ENCODE results near the gene MUTYH. TPM values are rescaled to one million over a fixed set of nuclear protein-coding genes. Genes with fewer than 3 reads are reported as not detected.

MUTYH gene
- total RNA-seq, 2 experiments from 2014 or later, result 57.9 to 67.4 TPM

DNA sequence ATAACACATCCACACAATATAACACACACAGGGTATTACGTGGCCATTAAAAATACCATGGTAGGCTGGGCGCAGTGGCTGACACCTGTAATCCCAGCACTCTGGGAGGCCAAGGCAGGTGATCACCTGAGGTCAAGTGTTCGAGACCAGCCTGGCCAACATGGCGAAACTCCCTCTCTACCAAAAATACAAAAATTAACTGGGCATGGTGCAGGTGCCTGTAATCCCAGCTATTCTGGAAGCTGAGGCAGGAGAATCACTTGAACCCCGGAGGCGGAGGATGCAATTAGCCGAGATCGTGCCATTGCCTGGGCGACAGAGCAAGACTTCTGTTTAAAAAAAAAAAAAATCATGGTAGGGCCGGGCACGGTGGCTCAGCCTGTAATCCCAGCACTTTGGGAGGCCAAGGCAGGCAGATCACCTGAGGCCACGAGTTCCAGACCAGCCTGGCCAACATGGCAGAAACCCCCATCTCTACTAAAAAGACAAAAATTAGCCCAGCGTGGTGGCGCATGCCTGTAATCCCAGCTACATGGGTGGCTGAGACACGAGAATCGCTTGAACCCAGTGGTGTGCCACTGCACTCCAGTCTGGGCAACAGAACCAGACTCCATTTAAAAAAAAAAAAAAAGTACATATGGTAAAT lies 37.6 kb downstream of the MUTYH start:
- Histone ChIP-seq H3K27ac (ENCODE audit: low read depth in 1 of 2, low read length in 2 of 2) (no peak overlapping the region), H3K4me1 (ENCODE audit: insufficient read depth, low read length) (peaks cover 24% of the 10 kb centered on the region), H3K9me3 (ENCODE audit: control insufficient read depth in 1 of 2, insufficient read depth in 1 of 2, low read length in 2 of 2) (no peaks in the 10 kb centered on the region), H3K4me3 (ENCODE audit: low read length) (peak overlapping the region; percentile 84), H3K27me3 (ENCODE audit: control insufficient read depth in 1 of 2, insufficient read depth in 2 of 2, low read length in 2 of 2) (no peaks in the 10 kb centered on the region), H3K36me3 (ENCODE audit: insufficient read depth, low read length) (no peaks in the 10 kb centered on the region)
- Mint-ChIP-seq H3K9me3 (no peaks in the 10 kb centered on the region), H3K27ac (peak overlapping the region; percentile 22), H3K4me3 (peak overlapping the region; percentile 72), H3K36me3 (ENCODE audit: low read depth) (no peaks in the 10 kb centered on the region), H3K27me3 (no peaks in the 10 kb centered on the region), H3K4me1 (ENCODE audit: low read depth) (peaks cover 30% of the 10 kb centered on the region)
- ChIA-PET CTCF (interaction anchor here (0.8 to 5.2 kb wide), 7 partner anchors 37 to 509 kb away, joined by 3 to 66 read pairs (median 16); partner anchors contain the start of genes HECTD3, MUTYH, TESK2 and TOE1), POLR2A (interaction anchor here (0.7 to 6.2 kb wide), 20 partner anchors 10 to 671 kb away, joined by 3 to 163 read pairs (median 8); partner anchors contain the start of genes CCDC163, EIF2B3, GPBP1L1 and HECTD3)
- ATAC-seq (ENCODE audit: poor library complexity), result no peak
- TF ChIP-seq, protein P1, sequence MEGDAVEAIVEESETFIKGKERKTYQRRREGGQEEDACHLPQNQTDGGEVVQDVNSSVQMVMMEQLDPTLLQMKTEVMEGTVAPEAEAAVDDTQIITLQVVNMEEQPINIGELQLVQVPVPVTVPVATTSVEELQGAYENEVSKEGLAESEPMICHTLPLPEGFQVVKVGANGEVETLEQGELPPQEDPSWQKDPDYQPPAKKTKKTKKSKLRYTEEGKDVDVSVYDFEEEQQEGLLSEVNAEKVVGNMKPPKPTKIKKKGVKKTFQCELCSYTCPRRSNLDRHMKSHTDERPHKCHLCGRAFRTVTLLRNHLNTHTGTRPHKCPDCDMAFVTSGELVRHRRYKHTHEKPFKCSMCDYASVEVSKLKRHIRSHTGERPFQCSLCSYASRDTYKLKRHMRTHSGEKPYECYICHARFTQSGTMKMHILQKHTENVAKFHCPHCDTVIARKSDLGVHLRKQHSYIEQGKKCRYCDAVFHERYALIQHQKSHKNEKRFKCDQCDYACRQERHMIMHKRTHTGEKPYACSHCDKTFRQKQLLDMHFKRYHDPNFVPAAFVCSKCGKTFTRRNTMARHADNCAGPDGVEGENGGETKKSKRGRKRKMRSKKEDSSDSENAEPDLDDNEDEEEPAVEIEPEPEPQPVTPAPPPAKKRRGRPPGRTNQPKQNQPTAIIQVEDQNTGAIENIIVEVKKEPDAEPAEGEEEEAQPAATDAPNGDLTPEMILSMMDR (IDR thresholded peaks at IDR 0.05), result no peak
- intact Hi-C loops (cut with DNase I, micrococcal nuclease), result loop anchor here (1.0 to 5.0 kb wide), 10 partner anchors 38 to 630 kb away; partner anchors contain the start of genes RNU5D-1 (in 2 of the 2), AKR1A1 (in 1 of the 2), ARMH1 (in 1 of the 2) and BEST4 (in 1 of the 2)
- DNase-seq, result peak in 2 of 14 experiments; percentile 4 to 39

DNA sequence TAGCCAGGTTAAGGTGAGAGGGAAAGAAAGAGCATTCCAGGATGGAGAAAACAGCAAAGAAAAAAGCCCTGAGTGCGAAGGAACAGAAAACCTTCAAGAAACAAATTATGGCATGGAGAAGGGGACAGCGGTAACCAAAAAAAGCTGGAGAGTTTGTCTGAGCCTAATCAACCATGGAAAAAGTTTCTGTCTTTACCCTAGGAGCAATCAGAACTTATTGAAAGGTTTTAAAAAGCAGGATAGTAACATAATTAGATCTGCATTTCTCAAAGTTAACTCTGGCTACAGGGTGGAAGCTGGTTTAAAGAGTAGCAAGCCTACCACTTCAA lies 39.6 kb downstream of the MUTYH start:
- TF ChIP-seq, protein P1 (IDR thresholded peaks at IDR 0.05), result no peak
- Histone ChIP-seq H3K4me3 (ENCODE audit: low read length) (no peak overlapping the region), H3K4me1 (ENCODE audit: insufficient read depth, low read length) (peaks cover 21% of the 10 kb centered on the region), H3K27ac (ENCODE audit: low read depth in 1 of 2, low read length in 2 of 2) (no peak overlapping the region), H3K9me3 (ENCODE audit: control insufficient read depth in 1 of 2, insufficient read depth in 1 of 2, low read length in 2 of 2) (no peaks in the 10 kb centered on the region), H3K36me3 (ENCODE audit: insufficient read depth, low read length) (no peaks in the 10 kb centered on the region), H3K27me3 (ENCODE audit: control insufficient read depth in 1 of 2, insufficient read depth in 2 of 2, low read length in 2 of 2) (no peaks in the 10 kb centered on the region)
- intact Hi-C loops (cut with DNase I, micrococcal nuclease), result loop anchor here (1.0 to 5.0 kb wide), 11 partner anchors 252 to 628 kb away; partner anchors contain the start of genes RNU5D-1 (in 2 of the 2), AKR1A1 (in 1 of the 2), ARMH1 (in 1 of the 2) and BEST4 (in 1 of the 2)
- Mint-ChIP-seq H3K27ac (no peak overlapping the region), H3K27me3 (no peaks in the 10 kb centered on the region), H3K4me3 (peak overlapping the region; percentile 57), H3K4me1 (ENCODE audit: low read depth) (peaks cover 30% of the 10 kb centered on the region), H3K9me3 (no peaks in the 10 kb centered on the region), H3K36me3 (ENCODE audit: low read depth) (no peaks in the 10 kb centered on the region)
- no peak for ATAC-seq (ENCODE audit: poor library complexity)
- CTCF ChIA-PET, result interaction anchor here (0.7 to 5.2 kb wide), 4 partner anchors 192 to 1183 kb away, joined by 3 to 66 read pairs (median 10); partner anchors contain the start of genes HECTD3 and UROD
- no peak for DNase-seq
- POLR2A ChIA-PET, result interaction anchor here (1.1 to 6.2 kb wide), 3 partner anchors 40 to 481 kb away, joined by 3 to 141 read pairs (median 3); partner anchors contain the start of genes HECTD3, MUTYH, TOE1 and UROD

DNA sequence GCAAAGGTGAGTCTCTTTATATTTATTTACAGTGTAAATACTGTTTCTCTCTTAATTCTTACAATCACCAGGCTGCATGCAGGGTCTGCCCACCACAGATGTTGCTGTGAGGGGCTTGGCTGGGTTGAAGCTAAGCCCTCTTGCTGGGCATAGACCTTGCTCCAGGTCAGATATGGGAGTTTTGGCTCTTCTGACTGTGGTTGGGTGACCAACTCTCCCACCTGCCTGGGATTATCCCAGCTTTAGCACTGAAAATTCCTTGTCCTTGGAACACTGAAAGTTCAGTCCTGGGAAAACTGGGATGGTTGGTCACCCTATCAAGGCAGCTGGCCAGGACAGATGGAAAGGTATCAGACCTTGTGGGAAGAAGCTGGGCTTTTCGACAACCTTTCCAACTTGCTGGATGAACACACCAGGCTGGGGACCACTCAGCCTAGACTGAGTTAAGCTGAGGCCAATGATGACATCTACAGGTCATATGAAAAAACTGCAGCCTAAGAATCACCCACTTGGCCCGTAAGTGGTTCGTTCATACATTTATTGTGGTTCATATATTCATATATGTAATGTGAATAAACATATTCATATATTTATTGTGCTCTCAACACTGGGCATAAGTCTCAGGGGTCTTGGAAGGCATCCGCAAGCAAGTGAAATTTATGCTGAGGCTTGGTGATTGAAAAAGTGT lies 40.1 kb downstream of the MUTYH start:
- DNase-seq (peak in 9 of 14 experiments; percentile 7 to 81 (median 26)), ATAC-seq (ENCODE audit: poor library complexity) (peak; percentile 11)

More for the DNA sequence above, 40.1 kb downstream of the MUTYH start:
- H3K4me1 Mint-ChIP-seq (ENCODE audit: low read depth), result peaks cover 26% of the 10 kb centered on the region
- ChIA-PET POLR2A (interaction anchor here (0.7 to 6.2 kb wide), 5 partner anchors 40 to 500 kb away, joined by 3 to 141 read pairs (median 3); partner anchors contain the start of genes HECTD3, MUTYH, TOE1 and UROD), CTCF (interaction anchor here (0.7 to 5.2 kb wide), 4 partner anchors 193 to 1182 kb away, joined by 3 to 66 read pairs (median 10); partner anchors contain the start of genes HECTD3 and UROD)
- H3K27me3 Mint-ChIP-seq, result no peaks in the 10 kb centered on the region
- TF ChIP-seq, protein P1 (IDR thresholded peaks at IDR 0.05), result peak; percentile 75
- Histone ChIP-seq H3K4me3 (ENCODE audit: low read length) (no peak overlapping the region), H3K9me3 (ENCODE audit: control insufficient read depth in 1 of 2, insufficient read depth in 1 of 2, low read length in 2 of 2) (no peaks in the 10 kb centered on the region), H3K27ac (ENCODE audit: low read depth in 1 of 2, low read length in 2 of 2) (no peak overlapping the region), H3K4me1 (ENCODE audit: insufficient read depth, low read length) (peaks cover 20% of the 10 kb centered on the region), H3K36me3 (ENCODE audit: insufficient read depth, low read length) (no peaks in the 10 kb centered on the region), H3K27me3 (ENCODE audit: control insufficient read depth in 1 of 2, insufficient read depth in 2 of 2, low read length in 2 of 2) (no peaks in the 10 kb centered on the region)
- H3K9me3 Mint-ChIP-seq, result no peaks in the 10 kb centered on the region
- peak overlapping the region; percentile 57 for H3K4me3 Mint-ChIP-seq
- no peaks in the 10 kb centered on the region for H3K36me3 Mint-ChIP-seq (ENCODE audit: low read depth)
- intact Hi-C loops (cut with DNase I, micrococcal nuclease), result loop anchor here (1.0 to 5.0 kb wide), 12 partner anchors 252 to 628 kb away; partner anchors contain the start of genes RNU5D-1 (in 2 of the 2), AKR1A1 (in 1 of the 2), ARMH1 (in 1 of the 2) and BEST4 (in 1 of the 2)
- H3K27ac Mint-ChIP-seq, result no peak overlapping the region
